ENCODE results near the gene DSCAML1.

Gene DSCAML1

DNA sequence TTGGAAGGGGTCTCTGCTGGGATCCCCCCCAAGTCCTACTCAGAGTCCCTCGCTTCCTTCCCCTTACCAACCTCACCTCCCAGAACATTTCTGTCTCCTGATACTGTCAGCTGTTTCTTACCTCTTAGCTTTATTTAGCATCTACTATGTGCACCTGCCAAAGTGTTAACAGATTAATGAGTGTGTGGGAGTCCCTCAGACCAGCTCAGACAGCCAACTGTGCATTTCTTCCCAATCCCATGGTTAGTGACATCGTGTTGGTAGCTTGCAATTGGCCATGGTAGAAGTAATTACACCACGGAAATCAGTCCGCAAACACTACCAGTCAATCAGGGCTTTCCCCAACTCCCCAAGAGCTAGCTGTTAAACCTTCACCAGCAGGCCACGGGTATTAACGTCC is 150.6 kb downstream of the DSCAML1 start:
- no peaks in the 10 kb centered on the region for H3K27me3 ChIP-seq (ENCODE audit: control insufficient read depth, insufficient read depth, low read length)
- no peaks in the 10 kb centered on the region for H3K36me3 ChIP-seq (ENCODE audit: control insufficient read depth, insufficient read depth, low read length)
- H3K4me3 ChIP-seq (ENCODE audit: low read length) = no peak overlapping the region
- DNase-seq (ENCODE audit: low read depth, low spot score) = no peak
- H3K27ac ChIP-seq (ENCODE audit: low read length) = no peak overlapping the region
- no peaks in the 10 kb centered on the region for H3K9me3 ChIP-seq (ENCODE audit: control insufficient read depth, insufficient read depth, low read length)
- no peaks in the 10 kb centered on the region; the same call in 1 of the 2 replicates for H3K4me1 ChIP-seq (ENCODE audit: control insufficient read depth, insufficient read depth, low read length)
- no CpG with 5 or more reads among the region's 6 CpGs for WGBS (ENCODE audit: insufficient coverage, insufficient read length)

DNA sequence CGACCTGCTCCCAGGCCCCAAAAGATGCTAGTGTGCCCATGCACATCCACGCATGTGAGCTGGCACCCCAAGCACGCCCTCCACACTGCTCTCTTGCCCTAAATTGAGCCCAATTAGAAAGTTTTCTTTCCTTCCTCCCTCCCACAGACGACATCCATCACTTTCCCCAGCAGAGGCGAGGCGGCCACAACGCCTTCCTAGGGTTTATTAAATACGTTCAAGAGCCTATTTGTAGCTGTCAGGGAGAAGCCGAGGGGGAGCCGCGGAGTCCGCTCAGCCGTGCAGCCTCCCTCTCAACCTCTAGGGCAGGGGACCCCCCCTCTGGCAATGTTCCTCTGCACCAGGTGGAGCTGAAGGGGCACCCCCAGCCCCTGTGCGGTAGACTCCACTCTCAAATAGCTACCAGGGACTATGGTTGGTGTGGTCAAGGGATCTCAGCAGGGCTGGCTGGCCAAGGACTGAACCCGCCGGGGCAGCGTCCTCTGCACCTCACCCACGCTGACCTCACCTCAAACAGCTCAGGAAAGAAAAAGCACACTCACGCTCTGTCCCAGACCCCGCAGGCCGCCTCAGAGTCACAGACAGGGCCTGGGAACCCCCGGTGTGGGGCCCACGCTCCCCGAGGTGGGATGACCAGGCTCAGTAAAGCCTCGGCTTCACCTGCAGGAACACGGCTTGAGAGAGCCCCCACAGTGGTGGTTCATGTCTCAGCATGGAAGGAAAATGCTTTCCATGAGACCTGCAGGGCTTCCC is 152.4 kb downstream of the DSCAML1 start:
- no CpG with 5 or more reads among the region's 26 CpGs for WGBS (ENCODE audit: insufficient coverage, insufficient read length)
- H3K4me1 ChIP-seq (ENCODE audit: control insufficient read depth, insufficient read depth, low read length) = no peaks in the 10 kb centered on the region; the same call in 1 of the 2 replicates
- H3K4me3 ChIP-seq (ENCODE audit: low read length) = no peak overlapping the region
- H3K9me3 ChIP-seq (ENCODE audit: control insufficient read depth, insufficient read depth, low read length) = no peaks in the 10 kb centered on the region
- no peak for DNase-seq (ENCODE audit: low read depth, low spot score)
- no peak overlapping the region for H3K27ac ChIP-seq (ENCODE audit: low read length)
- no peaks in the 10 kb centered on the region for H3K36me3 ChIP-seq (ENCODE audit: control insufficient read depth, insufficient read depth, low read length)
- H3K27me3 ChIP-seq (ENCODE audit: control insufficient read depth, insufficient read depth, low read length) = no peaks in the 10 kb centered on the region

DNA sequence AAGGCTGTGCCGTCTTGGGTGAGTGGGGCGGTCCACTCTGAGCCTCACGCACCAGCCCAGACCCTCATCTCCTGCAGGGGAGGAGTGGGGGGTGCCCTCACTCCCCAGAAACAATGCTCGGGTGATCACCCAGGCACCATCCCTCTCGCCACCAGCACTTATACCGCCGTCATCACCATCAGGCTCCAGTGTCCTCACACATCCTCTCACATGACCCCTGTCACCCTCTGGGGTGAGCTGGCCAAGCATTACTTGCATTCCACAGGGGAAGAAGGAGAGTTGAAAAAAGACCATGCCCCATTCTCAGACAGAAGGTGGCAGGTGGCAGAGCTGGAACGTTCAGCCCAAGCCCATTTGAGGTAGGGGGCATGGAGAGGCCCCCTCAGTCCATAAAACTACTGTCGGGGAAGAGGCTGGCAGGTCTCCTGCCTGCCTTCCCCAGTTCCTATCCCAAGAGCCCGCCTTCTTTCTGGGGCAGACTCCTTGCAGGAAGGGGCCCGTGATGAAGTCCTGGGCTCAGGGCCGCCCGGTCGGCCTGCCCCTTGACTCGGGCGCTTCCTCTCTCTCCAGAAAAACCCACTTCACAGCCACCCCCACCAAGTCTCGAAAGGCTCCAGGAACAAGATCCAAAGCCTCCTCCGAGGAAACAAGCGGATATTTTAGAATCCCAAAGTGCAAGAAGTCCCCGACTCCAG is 153.3 kb downstream of the DSCAML1 start:
- Histone ChIP-seq H3K27me3 (ENCODE audit: control insufficient read depth, insufficient read depth, low read length) (no peaks in the 10 kb centered on the region), H3K4me3 (ENCODE audit: low read length) (no peak overlapping the region), H3K36me3 (ENCODE audit: control insufficient read depth, insufficient read depth, low read length) (no peaks in the 10 kb centered on the region), H3K9me3 (ENCODE audit: control insufficient read depth, insufficient read depth, low read length) (no peaks in the 10 kb centered on the region), H3K27ac (ENCODE audit: low read length) (no peak overlapping the region), H3K4me1 (ENCODE audit: control insufficient read depth, insufficient read depth, low read length) (no peaks in the 10 kb centered on the region; the same call in 1 of the 2 replicates)
- no CpG with 5 or more reads among the region's 20 CpGs for WGBS (ENCODE audit: insufficient coverage, insufficient read length)
- no peak for DNase-seq (ENCODE audit: low read depth, low spot score)

DNA sequence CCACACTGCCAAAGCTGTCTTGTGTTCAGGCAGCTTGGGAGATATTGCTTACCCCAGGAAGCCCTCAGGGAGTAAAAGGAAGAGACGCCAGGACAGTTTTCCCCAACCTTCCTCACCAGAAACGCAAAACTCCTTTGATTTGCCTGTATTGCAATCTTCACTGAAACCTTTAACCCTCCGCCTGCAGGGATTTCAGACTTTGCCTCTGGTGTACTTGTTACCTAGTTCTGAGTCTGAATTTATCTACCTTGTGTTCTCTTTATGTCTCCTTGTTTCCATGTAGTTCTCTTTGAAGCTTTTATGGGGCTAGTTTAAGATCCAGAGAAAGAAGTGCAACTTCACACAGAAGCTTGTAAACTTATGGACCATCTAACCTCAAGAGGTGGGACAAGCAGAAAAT is 154.2 kb downstream of the DSCAML1 start:
- H3K4me3 ChIP-seq (ENCODE audit: low read length) = no peak overlapping the region
- H3K9me3 ChIP-seq (ENCODE audit: control insufficient read depth, insufficient read depth, low read length) = no peaks in the 10 kb centered on the region
- no peaks in the 10 kb centered on the region for H3K36me3 ChIP-seq (ENCODE audit: control insufficient read depth, insufficient read depth, low read length)
- no peak for DNase-seq (ENCODE audit: low read depth, low spot score)
- H3K4me1 ChIP-seq (ENCODE audit: control insufficient read depth, insufficient read depth, low read length) = peaks cover under 1% of the 10 kb centered on the region; the same call in 1 of the 2 replicates
- no peaks in the 10 kb centered on the region for H3K27me3 ChIP-seq (ENCODE audit: control insufficient read depth, insufficient read depth, low read length)
- no peak overlapping the region for H3K27ac ChIP-seq (ENCODE audit: low read length)
- WGBS (ENCODE audit: insufficient coverage, insufficient read length) = no CpG with 5 or more reads among the region's 3 CpGs

DNA sequence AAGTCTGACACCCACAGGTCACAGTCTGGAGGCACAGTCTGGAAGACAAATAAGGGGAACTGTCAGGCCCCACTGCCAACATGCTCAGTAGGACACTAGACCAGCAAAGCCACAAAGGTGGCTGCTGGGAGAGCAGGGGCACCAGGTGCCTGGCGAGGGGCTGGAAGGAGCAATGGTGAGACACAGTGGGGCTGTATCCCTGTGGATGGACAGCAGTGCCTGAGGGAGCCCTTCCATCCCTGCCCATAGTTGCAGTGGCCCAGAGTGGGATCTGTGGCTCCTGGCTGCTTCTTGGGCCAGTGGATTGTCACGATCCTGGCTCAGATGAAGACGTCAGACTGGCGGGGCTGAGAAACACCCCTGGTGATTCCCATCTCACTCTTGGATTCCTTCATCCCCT is 154.6 kb downstream of the DSCAML1 start:
- Histone ChIP-seq H3K27ac (ENCODE audit: low read length) (no peak overlapping the region), H3K27me3 (ENCODE audit: control insufficient read depth, insufficient read depth, low read length) (no peaks in the 10 kb centered on the region), H3K4me1 (ENCODE audit: control insufficient read depth, insufficient read depth, low read length) (peaks cover 2% of the 10 kb centered on the region; the same call in 1 of the 2 replicates), H3K36me3 (ENCODE audit: control insufficient read depth, insufficient read depth, low read length) (no peaks in the 10 kb centered on the region), H3K9me3 (ENCODE audit: control insufficient read depth, insufficient read depth, low read length) (no peaks in the 10 kb centered on the region), H3K4me3 (ENCODE audit: low read length) (no peak overlapping the region)
- DNase-seq (ENCODE audit: low read depth, low spot score) = no peak
- no CpG with 5 or more reads among the region's 4 CpGs for WGBS (ENCODE audit: insufficient coverage, insufficient read length)

DNA sequence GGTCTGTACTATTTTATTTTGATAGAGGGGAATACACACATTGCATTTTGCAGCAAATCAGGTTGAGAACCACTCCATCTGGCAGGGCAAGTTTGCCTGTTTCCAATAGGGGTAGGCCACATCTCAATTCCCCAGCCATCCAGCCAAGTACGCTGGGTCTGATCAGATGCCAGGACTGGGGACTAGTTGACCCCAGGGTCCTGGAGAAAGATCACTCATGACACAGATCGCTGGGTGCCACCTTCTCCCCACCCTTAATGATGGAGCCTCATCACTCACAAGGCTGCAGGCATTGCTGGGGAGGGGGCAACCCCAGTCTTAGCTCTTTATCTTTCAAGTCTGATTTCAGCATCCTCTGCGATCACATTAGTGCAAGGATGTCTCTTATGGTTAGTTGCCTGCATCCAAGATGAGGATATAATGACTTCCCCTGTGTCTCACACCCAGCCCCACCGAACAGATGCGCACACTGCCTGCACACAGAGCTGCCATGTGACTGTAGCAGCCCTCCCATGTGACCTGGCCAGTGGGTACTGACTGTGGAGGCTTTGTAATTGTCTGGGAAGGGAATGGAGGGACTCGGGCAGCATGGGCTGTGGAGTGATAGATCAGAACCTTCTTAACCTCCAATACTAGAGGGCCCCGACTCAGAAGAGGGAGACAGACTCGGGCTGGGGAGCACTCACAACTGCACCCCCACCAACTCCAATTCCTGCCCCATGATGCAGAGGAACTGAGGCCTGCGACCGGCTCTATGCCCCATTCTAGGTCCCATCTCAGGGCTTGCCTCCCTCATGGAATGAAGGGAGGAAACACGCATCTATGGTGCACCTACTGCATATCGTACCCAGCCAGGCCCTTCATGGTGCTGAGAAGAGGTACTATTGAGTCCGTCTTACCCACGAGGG is 155.8 kb downstream of the DSCAML1 start:
- no peaks in the 10 kb centered on the region for H3K36me3 ChIP-seq (ENCODE audit: control insufficient read depth, insufficient read depth, low read length)
- no peak for DNase-seq (ENCODE audit: low read depth, low spot score)
- H3K4me3 ChIP-seq (ENCODE audit: low read length) = no peak overlapping the region
- no peaks in the 10 kb centered on the region for H3K9me3 ChIP-seq (ENCODE audit: control insufficient read depth, insufficient read depth, low read length)
- H3K4me1 ChIP-seq (ENCODE audit: control insufficient read depth, insufficient read depth, low read length) = peaks cover 4% of the 10 kb centered on the region; the same call in 1 of the 2 replicates
- no CpG with 5 or more reads among the region's 14 CpGs for WGBS (ENCODE audit: insufficient coverage, insufficient read length)
- no peak overlapping the region for H3K27ac ChIP-seq (ENCODE audit: low read length)
- H3K27me3 ChIP-seq (ENCODE audit: control insufficient read depth, insufficient read depth, low read length) = no peaks in the 10 kb centered on the region

DNA sequence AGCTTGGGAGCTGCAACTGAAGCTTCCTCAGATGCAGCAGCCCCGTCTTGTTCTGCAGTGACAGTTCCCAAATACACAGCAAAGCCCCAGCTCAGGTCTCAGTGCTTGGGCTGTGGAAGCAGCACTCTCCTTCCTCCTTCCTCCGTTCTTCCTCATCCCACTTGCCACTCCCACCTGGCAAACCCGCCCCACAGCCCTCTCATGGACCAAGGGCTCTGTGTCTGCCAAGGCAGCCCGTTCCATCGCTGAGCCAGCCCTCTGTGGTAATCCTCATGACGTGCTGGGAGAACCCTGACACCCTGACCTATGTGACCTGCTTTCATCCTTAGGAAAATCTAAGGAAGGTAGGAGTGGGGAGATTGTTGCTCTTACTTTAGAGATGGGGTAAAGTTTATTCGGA is 157.0 kb downstream of the DSCAML1 start:
- Histone ChIP-seq H3K4me1 (ENCODE audit: control insufficient read depth, insufficient read depth, low read length) (peaks cover 5% of the 10 kb centered on the region; the same call in 1 of the 2 replicates), H3K27ac (ENCODE audit: low read length) (no peak overlapping the region), H3K9me3 (ENCODE audit: control insufficient read depth, insufficient read depth, low read length) (no peaks in the 10 kb centered on the region), H3K4me3 (ENCODE audit: low read length) (no peak overlapping the region), H3K27me3 (ENCODE audit: control insufficient read depth, insufficient read depth, low read length) (no peaks in the 10 kb centered on the region), H3K36me3 (ENCODE audit: control insufficient read depth, insufficient read depth, low read length) (no peaks in the 10 kb centered on the region)
- DNase-seq (ENCODE audit: low read depth, low spot score) = no peak
- WGBS (ENCODE audit: insufficient coverage, insufficient read length) = no CpG with 5 or more reads among the region's 7 CpGs

DNA sequence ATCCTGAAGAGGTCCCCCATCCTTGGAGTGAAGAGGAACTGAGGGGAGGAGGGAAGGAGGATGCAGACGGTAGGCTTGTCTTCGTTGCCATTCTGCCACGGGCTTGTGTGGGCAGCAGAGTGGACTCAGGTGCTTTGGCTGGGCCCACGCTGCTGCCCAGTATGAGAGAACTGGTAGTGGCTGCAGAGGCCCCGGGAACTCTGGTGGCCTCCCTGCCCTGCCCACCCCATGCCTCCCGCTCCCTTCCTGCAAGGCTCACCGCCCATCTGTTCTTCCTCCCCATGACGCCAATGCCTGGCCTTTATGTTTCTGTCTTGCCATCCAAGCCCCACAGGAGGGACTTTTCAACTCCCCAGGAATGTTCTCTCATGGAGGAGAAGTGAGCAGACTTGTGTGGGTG is 157.4 kb downstream of the DSCAML1 start:
- Histone ChIP-seq H3K27ac (ENCODE audit: low read length) (no peak overlapping the region), H3K36me3 (ENCODE audit: control insufficient read depth, insufficient read depth, low read length) (no peaks in the 10 kb centered on the region), H3K27me3 (ENCODE audit: control insufficient read depth, insufficient read depth, low read length) (no peaks in the 10 kb centered on the region), H3K4me3 (ENCODE audit: low read length) (no peak overlapping the region), H3K4me1 (ENCODE audit: control insufficient read depth, insufficient read depth, low read length) (peaks cover 5% of the 10 kb centered on the region; the same call in 1 of the 2 replicates), H3K9me3 (ENCODE audit: control insufficient read depth, insufficient read depth, low read length) (no peaks in the 10 kb centered on the region)
- no peak for DNase-seq (ENCODE audit: low read depth, low spot score)
- WGBS (ENCODE audit: insufficient coverage, insufficient read length) = no CpG with 5 or more reads among the region's 8 CpGs

DNA sequence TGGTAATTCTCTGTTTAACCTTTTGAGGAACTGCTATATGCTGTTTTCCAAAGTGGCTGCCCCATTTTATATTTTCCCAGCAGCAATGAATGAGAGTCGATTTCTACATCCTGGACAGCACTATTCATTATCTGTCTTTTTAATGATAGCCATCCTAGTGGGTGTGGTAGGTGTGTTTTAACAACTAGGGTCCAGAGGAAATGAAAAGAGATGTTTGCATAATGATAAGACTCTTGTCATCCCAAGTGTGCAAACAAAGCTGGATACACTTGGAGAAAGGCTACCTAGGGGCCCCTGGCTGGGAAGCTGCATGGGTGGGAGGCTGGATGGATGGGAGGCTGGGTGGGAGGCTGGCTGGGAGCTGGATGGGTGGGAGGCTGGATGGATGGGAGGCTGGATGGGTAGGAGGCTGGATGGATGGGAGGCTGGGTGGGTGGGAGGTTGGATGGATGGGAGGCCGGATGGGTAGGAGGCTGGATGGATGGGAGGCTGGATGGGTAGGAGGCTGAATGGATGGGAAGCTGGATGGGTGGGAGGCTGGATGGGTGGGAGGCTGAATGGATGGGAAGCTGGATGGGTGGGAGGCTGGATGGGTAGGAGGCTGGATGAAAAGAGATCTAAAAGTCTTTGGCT is 158.0 kb downstream of the DSCAML1 start:
- no peak for DNase-seq (ENCODE audit: low read depth, low spot score)
- no peaks in the 10 kb centered on the region for H3K9me3 ChIP-seq (ENCODE audit: control insufficient read depth, insufficient read depth, low read length)
- no peak overlapping the region for H3K27ac ChIP-seq (ENCODE audit: low read length)
- H3K4me1 ChIP-seq (ENCODE audit: control insufficient read depth, insufficient read depth, low read length) = peaks cover 5% of the 10 kb centered on the region; the same call in 1 of the 2 replicates
- no peaks in the 10 kb centered on the region for H3K27me3 ChIP-seq (ENCODE audit: control insufficient read depth, insufficient read depth, low read length)
- no peaks in the 10 kb centered on the region for H3K36me3 ChIP-seq (ENCODE audit: control insufficient read depth, insufficient read depth, low read length)
- H3K4me3 ChIP-seq (ENCODE audit: low read length) = no peak overlapping the region
- WGBS (ENCODE audit: insufficient coverage, insufficient read length) = no CpG with 5 or more reads among the region's 2 CpGs

All from iPS DF 6.9 (cell line).